H9 (cell line): ENCODE results near the gene NUP35. TPM values are rescaled to one million over a fixed set of nuclear protein-coding genes. Genes with fewer than 3 reads are reported as not detected.

ENCODE experiments used
- DNase-seq: peaks from one replicate; pipeline ENCODE4 v3.0.0-alpha.2; 2017
- H2AFZ ChIP-seq: one replicate; pipeline ENCODE4 v1.6.1; 2013; ENCODE audit warnings: mild to moderate bottlenecking, low read length, control low read depth, moderate library complexity
- H2AK5ac ChIP-seq: 2 replicates; pipeline ENCODE4 v1.6.1; 2013; ENCODE audit warnings: low read length, control low read depth, mixed read lengths; ENCODE audit not compliant: insufficient read length
- H2BK120ac ChIP-seq: one replicate; pipeline ENCODE4 v1.6.1; 2013; ENCODE audit warnings: low read depth, mild to moderate bottlenecking, low read length, control low read depth, inconsistent platforms; ENCODE audit not compliant: poor library complexity, severe bottlenecking
- H2BK12ac ChIP-seq: 2 replicates; pipeline ENCODE4 v1.6.1; 2013; ENCODE audit warnings: low read length, control low read depth, mixed read lengths, low read depth; ENCODE audit not compliant: insufficient read length
- H2BK15ac ChIP-seq: 2 replicates; pipeline ENCODE4 v1.6.1; 2013; ENCODE audit warnings: low read depth, low read length, control low read depth
- H2BK20ac ChIP-seq: one replicate; pipeline ENCODE4 v1.6.1; 2013; ENCODE audit warnings: low read depth, mild to moderate bottlenecking, low read length, control low read depth, inconsistent platforms; ENCODE audit not compliant: poor library complexity, severe bottlenecking
- H2BK5ac ChIP-seq: 2 replicates; pipeline ENCODE4 v1.6.1; 2013; ENCODE audit warnings: low read length, control low read depth, mixed read lengths; ENCODE audit not compliant: insufficient read length
- H3K14ac ChIP-seq: 2 replicates; pipeline ENCODE4 v1.6.1; 2013; ENCODE audit warnings: low read length, control low read depth; ENCODE audit not compliant: insufficient read depth
- H3K18ac ChIP-seq: 2 replicates; pipeline ENCODE4 v1.6.1; 2013; ENCODE audit warnings: low read depth, mild to moderate bottlenecking, mixed read lengths, low read length, control low read depth; ENCODE audit not compliant: insufficient read length
- H3K23ac ChIP-seq: 2 replicates; pipeline ENCODE4 v1.6.1; 2013; ENCODE audit warnings: low read length, control low read depth, mixed read lengths, low read depth; ENCODE audit not compliant: insufficient read length
- H3K23me2 ChIP-seq: 2 replicates; pipeline ENCODE4 v1.6.1; 2013; ENCODE audit warnings: low read depth, mild to moderate bottlenecking, mixed read lengths, low read length, control low read depth; ENCODE audit not compliant: insufficient read length, poor library complexity, severe bottlenecking
- H3K27ac ChIP-seq: 2 replicates; pipeline ENCODE4 v1.5.1; 2013; ENCODE audit warnings: low read length, control low read depth, mixed read lengths, low read depth; ENCODE audit not compliant: insufficient read length
- H3K27me3 ChIP-seq: 2 replicates; pipeline ENCODE4 v1.6.1; 2013; ENCODE audit warnings: low read length, control low read depth, inconsistent platforms; ENCODE audit not compliant: insufficient read depth
- H3K4ac ChIP-seq: 2 replicates; pipeline ENCODE4 v1.6.1; 2013; ENCODE audit warnings: low read depth, mild to moderate bottlenecking, control low read depth, inconsistent platforms, low read length, moderate library complexity
- H3K4me1 ChIP-seq: 2 replicates; pipeline ENCODE4 v1.6.1; 2013; ENCODE audit warnings: low read length, control low read depth, inconsistent platforms; ENCODE audit not compliant: insufficient read depth
- H3K4me2 ChIP-seq: 2 replicates; pipeline ENCODE4 v1.6.1; 2013; ENCODE audit warnings: low read length, control low read depth, mixed read lengths; ENCODE audit not compliant: insufficient read length, insufficient read depth
- H3K56ac ChIP-seq: 2 replicates; pipeline ENCODE4 v1.6.1; 2013; ENCODE audit warnings: low read depth, mild to moderate bottlenecking, mixed read lengths, low read length, control low read depth; ENCODE audit not compliant: insufficient read length
- H3K79me1 ChIP-seq: 2 replicates; pipeline ENCODE4 v1.6.1; 2013; ENCODE audit warnings: low read depth, mild to moderate bottlenecking, moderate library complexity, low read length, control low read depth, inconsistent platforms; ENCODE audit not compliant: insufficient read depth, poor library complexity, severe bottlenecking
- H3K79me2 ChIP-seq: 2 replicates; pipeline ENCODE4 v1.6.1; 2013; ENCODE audit warnings: low read length, control low read depth, inconsistent platforms; ENCODE audit not compliant: insufficient read depth
- H3K9ac ChIP-seq: 2 replicates; pipeline ENCODE4 v1.6.1; 2013; ENCODE audit warnings: low read length, control low read depth, mixed read lengths; ENCODE audit not compliant: insufficient read length; ENCODE audit errors: extremely low read depth
- H3K9me3 ChIP-seq: one replicate; pipeline ENCODE4 v1.6.1; 2013; ENCODE audit warnings: low read depth, low read length, inconsistent platforms; ENCODE audit not compliant: control insufficient read depth
- H3T11ph ChIP-seq: one replicate; pipeline ENCODE4 v1.6.1; 2013; ENCODE audit warnings: mild to moderate bottlenecking, low read length, control low read depth, inconsistent platforms
- H4K20me1 ChIP-seq: one replicate; pipeline ENCODE4 v1.6.1; 2013; ENCODE audit not compliant: control insufficient read depth, insufficient read length, insufficient read depth
- H4K5ac ChIP-seq: 2 replicates; pipeline ENCODE4 v1.6.1; 2013; ENCODE audit warnings: low read depth, mild to moderate bottlenecking, mixed read lengths, low read length, control low read depth; ENCODE audit not compliant: insufficient read length
- H4K8ac ChIP-seq: replicated peaks from 2 replicates; pipeline ENCODE4 v1.6.1; 2013; ENCODE audit warnings: low read length, control low read depth, mixed read lengths, low read depth; ENCODE audit not compliant: insufficient read length
- H4K91ac ChIP-seq: 2 replicates; pipeline ENCODE4 v1.6.1; 2013; ENCODE audit warnings: low read depth, mild to moderate bottlenecking, moderate library complexity, mixed read lengths, low read length, control low read depth; ENCODE audit not compliant: insufficient read length
- H3K27ac Mint-ChIP-seq, 3 experiments: 2 replicates in 2 of 3; 3 replicates in 1 of 3; pipeline ENCODE4 v1.8.0; 2020 to 2021; ENCODE audit warnings: mixed read lengths in 3 of 3, mild to moderate bottlenecking in 1 of 3, moderate library complexity in 1 of 3
- H3K27me3 Mint-ChIP-seq: 2 replicates; pipeline ENCODE4 v1.8.0; 2021; ENCODE audit warnings: low read depth, mild to moderate bottlenecking, moderate library complexity, mixed read lengths
- H3K36me3 Mint-ChIP-seq, 3 experiments: 2 replicates in 2 of 3; 3 replicates in 1 of 3; pipeline ENCODE4 v1.8.0; 2020 to 2021; ENCODE audit warnings: low read depth in 3 of 3, mixed read lengths in 3 of 3; ENCODE audit not compliant: insufficient read depth in 1 of 3
- H3K4me1 Mint-ChIP-seq, 2 experiments: 2 replicates each; pipeline ENCODE4 v1.8.0; 2020; ENCODE audit warnings: mixed read lengths in 2 of 2
- H3K4me3 Mint-ChIP-seq, 2 experiments: 2 replicates in 1 of 2; 3 replicates in 1 of 2; pipeline ENCODE4 v1.8.0; 2020 to 2021; ENCODE audit warnings: mild to moderate bottlenecking in 2 of 2, mixed read lengths in 2 of 2, moderate library complexity in 1 of 2
- H3K9me3 Mint-ChIP-seq, 2 experiments: 2 replicates in 1 of 2; 3 replicates in 1 of 2; pipeline ENCODE4 v1.8.0; 2020; ENCODE audit warnings: mild to moderate bottlenecking in 2 of 2, mixed read lengths in 2 of 2, moderate library complexity in 1 of 2
- CTCF ChIP-seq: fragments of 200-600 bp; sonication (generic); conservative IDR thresholded peaks from 3 replicates; pipeline ENCODE4 v1.8.0; 2021; ENCODE audit warnings: antibody characterized with exemption, mild to moderate bottlenecking
- total RNA-seq: library from RNA; stranded (reverse); gene quantifications from 2 replicates; pipeline ENCODE4 v1.2.1, GENCODE V29; 2021

Gene NUP35
- total RNA-seq, 1 experiment from 2014 or later = 53.6 TPM

GRCh38 chr2:183185534-183185933, 61.3 kb downstream of the NUP35 start:
- no peak overlapping the region for H3K27ac ChIP-seq
- peaks cover 3% of the 10 kb centered on the region for H3K79me1 ChIP-seq
- no peak overlapping the region for H4K8ac ChIP-seq
- H2BK5ac ChIP-seq = no peak overlapping the region
- no peak for DNase-seq
- no peaks in the 10 kb centered on the region for H3K23me2 ChIP-seq
- Mint-ChIP-seq H3K36me3 (peaks cover 59 to 71% (median 66%) of the 10 kb centered on the region in 3 experiments), H3K4me3 (no peak overlapping the region), H3K27ac (peak overlapping the region; percentile 38 to 98 (median 86)), H3K9me3 (peaks cover 21% of the 10 kb centered on the region in 2 experiments), H3K4me1 (peaks cover 7% of the 10 kb centered on the region in 2 experiments), H3K27me3 (no peaks in the 10 kb centered on the region)
- no peak overlapping the region for H3K9ac ChIP-seq
- no peak overlapping the region for H3K18ac ChIP-seq
- H3K4me1 ChIP-seq = no peaks in the 10 kb centered on the region
- H4K20me1 ChIP-seq = no peaks in the 10 kb centered on the region
- H2BK20ac ChIP-seq = no peak overlapping the region
- H3K4me2 ChIP-seq = no peak overlapping the region
- H3K4ac ChIP-seq = no peak overlapping the region
- H3K56ac ChIP-seq = no peak overlapping the region
- no peaks in the 10 kb centered on the region for H3K27me3 ChIP-seq
- H3T11ph ChIP-seq = no peak overlapping the region
- no peak overlapping the region for H4K91ac ChIP-seq
- H2AFZ ChIP-seq = no peak overlapping the region
- peaks cover 3% of the 10 kb centered on the region; the same call in 1 of the 2 replicates for H3K79me2 ChIP-seq
- H2BK120ac ChIP-seq = no peak overlapping the region
- no peak overlapping the region for H3K14ac ChIP-seq
- TF ChIP-seq CTCF = no peak
- no peak overlapping the region for H2AK5ac ChIP-seq
- H4K5ac ChIP-seq = no peak overlapping the region
- H3K9me3 ChIP-seq = no peaks in the 10 kb centered on the region
- no peak overlapping the region for H2BK12ac ChIP-seq
- no peak overlapping the region for H3K23ac ChIP-seq
- H2BK15ac ChIP-seq = no peak overlapping the region
